Stimulated activated memory B cell treated with anti-CD40 and anti-IgM and Interleukin-4, amounts not matched to agents 10 μg/mL and 1 μg/mL and 100 μg/mL, for 72 hours (primary cell): ENCODE data around the gene ZNF275.
A peak's percentile ranks its signal among the peaks of the same experiment; 100 is the strongest.
"Not testable (repeated sequence)": the region's sequence is repeated elsewhere in the genome, so short reads cannot be mapped to it uniquely, and the experiment has no call there.

Experiments
- ATAC-seq: fragments of 150-1000 bp; cut with Tn5 transposase; 2 replicates; pipeline ENCODE4 v1.10.0; 2021
- H3K27ac Mint-ChIP-seq: one replicate; pipeline ENCODE4 v1.8.0; 2022; ENCODE audit warnings: mild to moderate bottlenecking, mixed read lengths
- H3K27me3 Mint-ChIP-seq: one replicate; pipeline ENCODE4 v1.8.0; 2022; ENCODE audit warnings: mixed read lengths
- H3K36me3 Mint-ChIP-seq: one replicate; pipeline ENCODE4 v1.8.0; 2022; ENCODE audit warnings: mixed read lengths
- H3K4me1 Mint-ChIP-seq: one replicate; pipeline ENCODE4 v1.8.0; 2022; ENCODE audit warnings: mixed read lengths
- H3K4me3 Mint-ChIP-seq: one replicate; pipeline ENCODE4 v1.8.0; 2022; ENCODE audit warnings: mild to moderate bottlenecking, moderate library complexity, mixed read lengths
- H3K9me3 Mint-ChIP-seq: one replicate; pipeline ENCODE4 v1.8.0; 2022; ENCODE audit warnings: mixed read lengths

ZNF275 gene

DNA sequence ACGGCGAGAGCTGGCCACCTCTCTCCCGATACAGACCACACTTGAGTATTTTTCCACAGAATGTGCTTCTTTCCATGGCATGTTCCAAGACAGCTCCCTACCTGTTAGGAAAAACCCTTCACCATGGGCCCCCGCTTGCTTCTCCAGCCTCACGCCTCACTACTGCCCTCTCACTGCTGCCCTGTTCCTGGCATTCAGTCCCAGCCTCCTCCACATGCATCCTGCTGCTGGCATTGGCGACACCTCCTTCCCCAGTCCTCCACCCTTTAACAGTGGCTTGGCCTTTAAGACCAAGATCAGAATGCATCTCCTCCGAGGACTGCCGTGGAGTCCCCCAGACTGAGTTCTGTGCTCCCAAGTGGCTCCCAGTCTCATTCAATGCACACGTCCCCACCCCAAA lies 23.1 kb upstream of the ZNF275 start:
- Mint-ChIP-seq H3K4me1 (no peaks in the 10 kb centered on the region), H3K27me3 (peaks cover 6% of the 10 kb centered on the region), H3K36me3 (no peaks in the 10 kb centered on the region), H3K4me3 (no peak overlapping the region), H3K9me3 (no peaks in the 10 kb centered on the region), H3K27ac (no peak overlapping the region)
- ATAC-seq = no peak

DNA sequence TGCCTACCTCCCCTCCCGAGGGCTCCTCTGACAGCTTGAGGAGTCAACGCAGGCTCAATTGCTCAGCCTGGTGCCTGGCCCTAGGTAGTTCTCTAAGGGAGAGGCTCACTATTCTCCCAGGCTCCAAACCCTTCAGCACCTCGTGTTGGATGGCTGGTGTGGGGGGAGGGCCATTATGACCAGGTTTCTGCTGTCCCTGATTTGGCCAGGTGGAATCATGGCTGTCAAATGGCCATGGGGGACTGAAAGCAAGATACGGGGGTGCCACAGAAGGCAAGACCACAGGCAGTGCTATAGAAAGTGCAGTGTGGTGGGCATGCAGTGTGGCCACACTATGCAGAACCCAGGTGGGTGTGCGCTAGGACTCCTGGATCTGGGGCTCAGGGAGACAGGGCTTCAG lies 21.9 kb upstream of the ZNF275 start:
- no peaks in the 10 kb centered on the region for H3K27me3 Mint-ChIP-seq
- no peak overlapping the region for H3K4me3 Mint-ChIP-seq
- H3K36me3 Mint-ChIP-seq = no peaks in the 10 kb centered on the region
- H3K9me3 Mint-ChIP-seq = no peaks in the 10 kb centered on the region
- H3K27ac Mint-ChIP-seq = no peak overlapping the region
- no peaks in the 10 kb centered on the region for H3K4me1 Mint-ChIP-seq
- no peak for ATAC-seq

DNA sequence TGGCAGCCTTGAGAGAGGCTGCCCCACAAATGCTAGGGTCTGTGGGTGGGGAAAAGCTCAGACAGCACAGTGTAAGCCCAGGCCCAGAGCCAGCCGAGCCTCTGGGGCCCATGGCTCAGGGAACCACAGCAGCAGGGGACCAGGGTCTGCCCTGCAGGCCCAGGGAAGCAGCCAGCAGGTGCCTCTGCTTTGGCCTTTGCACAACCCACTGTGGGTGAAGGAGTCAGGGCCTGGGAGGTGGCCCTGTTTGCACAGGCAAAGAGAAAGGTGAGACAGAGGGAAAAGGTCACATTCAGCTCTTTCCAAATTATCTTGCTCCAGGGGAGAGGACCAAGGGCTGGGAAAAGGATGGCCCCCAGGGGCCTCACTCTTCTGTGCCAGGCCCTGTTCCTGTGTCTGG lies 21.1 kb upstream of the ZNF275 start:
- Mint-ChIP-seq H3K36me3 (no peaks in the 10 kb centered on the region), H3K27me3 (no peaks in the 10 kb centered on the region), H3K9me3 (no peaks in the 10 kb centered on the region), H3K4me3 (no peak overlapping the region), H3K4me1 (no peaks in the 10 kb centered on the region), H3K27ac (no peak overlapping the region)
- no peak for ATAC-seq

DNA sequence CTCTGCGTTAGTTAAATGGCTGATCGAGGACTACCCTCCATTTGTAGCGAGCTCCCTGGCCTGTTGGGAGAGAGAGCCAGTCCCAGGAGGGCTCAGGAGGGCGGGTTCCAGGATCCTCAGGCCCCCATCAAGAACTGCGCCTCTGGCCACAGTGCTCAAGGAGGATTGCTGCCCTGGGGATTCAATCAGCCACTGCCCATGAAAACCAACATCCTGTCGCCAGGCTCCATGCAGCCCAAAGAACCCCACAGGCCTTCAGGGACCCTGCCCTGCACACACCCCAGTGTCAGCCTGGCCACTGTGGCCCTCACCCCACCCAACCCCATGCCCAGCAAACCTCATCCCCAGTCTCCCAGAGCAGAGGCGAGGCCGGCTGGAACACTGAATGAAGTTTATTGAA lies 16.6 kb upstream of the ZNF275 start:
- Mint-ChIP-seq H3K4me3 (no peak overlapping the region), H3K9me3 (no peaks in the 10 kb centered on the region), H3K27ac (no peak overlapping the region), H3K27me3 (peaks cover 11% of the 10 kb centered on the region), H3K4me1 (no peaks in the 10 kb centered on the region), H3K36me3 (no peaks in the 10 kb centered on the region)
- ATAC-seq = no peak

DNA sequence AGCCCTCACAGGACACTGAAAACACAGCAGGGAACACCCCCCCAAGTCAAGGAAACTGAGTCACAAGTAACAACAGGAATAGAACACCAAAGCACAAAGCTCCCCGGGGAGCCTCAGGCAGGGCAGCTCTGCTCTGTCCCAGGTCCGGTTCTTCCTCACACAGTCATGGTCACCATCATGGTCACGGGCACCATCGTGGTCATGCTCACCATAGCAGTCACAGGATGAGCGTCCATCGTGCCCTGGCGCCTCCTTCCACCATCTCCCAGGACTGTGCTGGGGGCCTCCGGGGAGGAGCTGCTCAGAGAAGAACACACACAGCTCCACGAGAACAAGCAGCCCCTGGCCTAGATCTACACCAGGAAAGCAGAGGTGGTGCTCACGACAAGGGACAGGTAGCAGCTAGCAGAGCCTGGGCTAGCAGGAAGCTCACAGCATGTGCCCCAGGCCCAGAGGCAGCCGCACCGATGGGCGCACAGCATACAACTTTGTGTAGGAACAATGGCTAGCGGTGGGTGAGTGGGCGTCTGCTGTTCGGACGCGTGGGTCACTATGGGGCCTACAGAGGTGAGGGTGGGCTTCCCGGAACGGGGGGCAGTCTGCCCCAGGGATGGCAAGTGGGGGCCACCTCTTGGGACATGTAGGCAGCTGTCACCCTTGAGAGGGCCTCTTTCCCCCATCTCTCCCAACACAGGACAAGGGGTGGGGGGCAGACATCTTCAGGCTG lies 15.8 kb upstream of the ZNF275 start:
- Mint-ChIP-seq H3K27ac (no peak overlapping the region), H3K9me3 (no peaks in the 10 kb centered on the region), H3K4me1 (no peaks in the 10 kb centered on the region), H3K36me3 (no peaks in the 10 kb centered on the region), H3K4me3 (no peak overlapping the region), H3K27me3 (peaks cover 11% of the 10 kb centered on the region)
- no peak for ATAC-seq

DNA sequence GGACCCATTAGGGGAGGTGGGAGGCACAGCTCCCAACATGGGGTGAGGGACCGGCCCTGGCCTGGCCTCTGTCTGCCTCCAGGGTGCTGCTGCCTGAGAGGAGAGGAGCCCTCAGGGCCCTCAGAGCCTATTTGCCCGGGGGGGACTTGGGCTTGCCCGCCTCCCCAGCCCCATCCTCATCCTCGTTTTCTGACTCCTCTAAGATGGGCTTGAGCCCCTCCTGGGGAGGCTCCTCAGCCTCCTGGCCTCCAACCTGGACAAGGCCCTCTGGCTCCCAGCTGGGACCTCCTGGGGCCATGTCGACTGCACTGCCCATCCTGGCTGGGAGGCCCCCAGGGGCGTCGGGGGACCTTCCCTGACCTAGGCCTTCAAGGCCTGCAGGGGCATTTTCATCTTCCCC lies 15.1 kb upstream of the ZNF275 start:
- Mint-ChIP-seq H3K9me3 (no peaks in the 10 kb centered on the region), H3K36me3 (no peaks in the 10 kb centered on the region), H3K4me3 (no peak overlapping the region), H3K27ac (no peak overlapping the region), H3K4me1 (no peaks in the 10 kb centered on the region), H3K27me3 (peaks cover 12% of the 10 kb centered on the region)
- no peak for ATAC-seq

DNA sequence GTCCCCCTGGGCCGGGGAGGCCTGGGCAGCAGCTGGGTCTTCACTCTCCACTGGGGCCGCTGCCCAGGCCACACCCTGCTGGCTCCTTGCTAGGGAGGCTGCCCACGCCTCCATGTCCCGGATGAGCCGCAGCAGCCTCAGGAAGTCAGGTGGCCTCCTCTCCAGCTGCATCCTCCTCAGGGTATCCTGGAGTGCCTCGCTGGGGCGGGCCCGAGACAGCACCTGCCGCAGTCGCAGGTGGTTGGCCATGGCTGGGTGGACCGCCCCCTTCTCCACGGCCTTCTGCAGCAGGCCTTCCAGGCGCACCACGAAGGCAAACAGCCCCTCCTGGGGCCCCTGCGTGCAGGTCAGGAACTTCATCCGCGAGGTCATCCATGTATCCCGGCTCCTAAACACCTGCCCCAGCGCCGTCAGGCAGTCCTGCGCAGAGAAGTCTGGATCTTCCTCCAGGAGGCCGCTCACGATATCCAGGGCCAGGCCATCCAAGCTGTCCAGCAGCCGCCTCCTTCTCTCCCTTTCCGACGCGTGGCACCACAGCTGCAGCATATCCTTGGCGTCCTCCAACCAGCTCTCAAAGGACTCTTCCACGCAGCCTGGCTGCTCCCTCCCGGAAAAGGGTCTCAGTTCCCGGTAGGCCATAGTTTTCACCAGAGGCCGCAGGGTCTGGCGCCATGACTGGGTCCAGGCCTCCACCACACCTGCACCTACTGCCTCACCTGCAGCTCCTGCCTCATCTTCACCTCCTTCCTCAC lies 14.5 kb upstream of the ZNF275 start:
- Mint-ChIP-seq H3K27ac (no peak overlapping the region), H3K27me3 (peaks cover 18% of the 10 kb centered on the region), H3K36me3 (no peaks in the 10 kb centered on the region), H3K4me1 (no peaks in the 10 kb centered on the region), H3K9me3 (no peaks in the 10 kb centered on the region), H3K4me3 (no peak overlapping the region)
- ATAC-seq = no peak

DNA sequence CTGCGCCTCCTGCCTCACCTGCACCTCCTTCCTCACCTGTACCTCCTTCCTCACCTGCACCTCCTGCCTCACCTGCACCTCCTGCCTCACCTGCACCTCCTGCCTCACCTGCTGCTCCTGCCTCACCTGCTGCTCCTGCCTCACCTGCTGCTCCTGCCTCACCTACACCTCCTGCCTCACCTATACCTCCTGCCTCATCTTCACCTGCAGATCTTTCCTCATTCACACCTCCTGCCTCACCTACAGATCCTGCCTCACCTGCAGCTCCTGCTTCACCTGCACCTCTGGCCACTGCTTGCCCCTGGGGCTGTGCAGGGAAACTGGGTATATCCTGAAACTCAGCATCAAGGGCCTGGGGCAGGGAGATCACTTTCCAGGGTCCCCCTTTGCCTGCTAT lies 13.9 kb upstream of the ZNF275 start:
- H3K4me3 Mint-ChIP-seq, H3K4me1 Mint-ChIP-seq, H3K36me3 Mint-ChIP-seq, H3K27ac Mint-ChIP-seq, H3K9me3 Mint-ChIP-seq, ATAC-seq: not testable (repeated sequence)
- H3K27me3 Mint-ChIP-seq = peaks cover 24% of the 10 kb centered on the region

DNA sequence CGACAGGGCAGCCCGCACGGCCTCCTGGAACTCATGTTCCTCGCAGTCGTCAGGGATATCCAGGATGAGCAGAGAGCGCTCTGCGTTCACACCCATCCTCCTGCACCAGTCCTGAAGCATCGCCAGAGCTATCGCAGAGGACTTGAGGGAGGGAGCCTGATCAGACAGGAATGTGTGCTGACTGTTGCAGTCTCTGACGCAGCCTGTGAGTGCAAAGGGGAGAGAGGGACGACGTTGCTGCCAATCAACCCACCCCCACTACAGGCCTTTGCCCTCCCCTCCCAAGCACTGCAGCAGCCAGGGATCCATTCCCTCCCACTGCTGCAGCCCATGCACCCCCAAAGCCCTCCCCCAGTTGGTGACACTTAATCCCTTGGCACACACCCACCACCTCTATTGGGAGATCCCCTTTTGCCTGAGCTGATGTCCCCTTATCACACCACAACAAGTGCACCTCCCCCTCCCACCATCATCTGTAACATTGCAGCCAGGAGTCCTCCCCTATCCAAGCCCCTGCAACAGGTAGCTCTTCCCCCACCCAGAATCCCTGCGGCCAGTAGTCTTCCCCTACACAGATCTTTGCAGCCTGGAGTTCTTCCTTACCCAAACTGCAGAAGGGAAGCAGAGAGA lies 13.3 kb upstream of the ZNF275 start:
- Mint-ChIP-seq H3K27me3 (peaks cover 30% of the 10 kb centered on the region), H3K27ac (no peak overlapping the region), H3K36me3 (no peaks in the 10 kb centered on the region), H3K4me1 (no peaks in the 10 kb centered on the region), H3K4me3 (no peak overlapping the region), H3K9me3 (no peaks in the 10 kb centered on the region)
- ATAC-seq = no peak

DNA sequence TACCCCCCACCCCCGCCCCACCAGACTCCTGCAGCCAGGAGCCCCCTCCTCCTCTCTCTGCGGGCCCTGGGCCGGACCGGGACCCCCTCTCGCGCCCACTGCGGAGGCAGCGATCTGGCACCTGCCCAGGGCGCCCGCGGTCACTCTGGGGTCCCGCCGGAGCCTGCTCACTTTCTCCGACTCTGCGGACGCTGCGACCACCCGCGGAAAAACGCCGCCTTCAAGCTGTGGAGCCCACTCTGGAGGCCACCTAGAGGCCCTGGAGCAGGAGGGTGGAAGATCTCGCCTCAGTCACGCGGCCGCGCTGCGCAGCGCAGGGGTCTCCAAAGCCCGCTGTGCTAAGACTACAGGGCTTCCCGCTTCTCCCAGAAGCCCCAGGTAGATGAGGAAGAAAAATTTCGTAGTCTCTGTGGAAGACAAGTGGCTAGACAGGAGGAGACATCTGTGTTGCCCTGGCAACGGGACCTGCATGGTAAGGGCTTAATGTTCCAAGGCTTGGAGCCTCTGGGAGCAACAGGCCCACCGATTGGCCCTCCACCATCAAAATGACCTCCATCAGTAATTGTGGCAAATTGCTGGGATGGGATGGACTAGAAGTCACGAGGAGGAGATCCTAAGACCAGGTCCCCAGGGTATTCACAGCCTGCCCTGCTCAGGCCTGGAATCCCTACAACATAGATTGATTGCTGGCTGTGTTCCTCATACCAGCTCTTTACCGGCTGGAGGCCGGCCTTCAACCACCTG lies 12.4 kb upstream of the ZNF275 start, which contains the start of gene PNMA6F:
Gene PNMA6F (minus strand): TSS at position 387 of the 744 bp plus-strand sequence. CDS start 1,093 bp downstream, outside the sequence.
- no peaks in the 10 kb centered on the region for H3K36me3 Mint-ChIP-seq

DNA sequence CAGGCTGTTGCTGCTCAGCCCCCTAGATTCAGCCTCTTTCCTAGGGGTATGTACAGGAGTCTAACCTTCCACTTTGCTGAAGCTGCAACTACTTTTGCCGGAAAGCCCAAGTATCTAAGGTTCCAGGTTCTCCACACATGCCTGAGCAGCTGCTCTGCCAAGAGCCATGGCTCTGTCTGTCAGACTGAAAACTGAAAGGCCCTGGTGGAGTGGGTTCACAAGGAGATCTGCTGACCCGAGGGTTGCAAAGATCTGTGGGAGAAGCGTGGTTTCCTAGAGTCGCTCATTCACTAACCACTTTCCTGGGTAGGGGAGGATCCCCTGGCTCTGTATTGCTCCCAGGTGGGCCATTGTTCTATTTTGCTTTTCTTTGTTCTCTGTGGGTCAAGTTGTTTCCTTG lies 6.4 kb upstream of the ZNF275 start:
- peaks cover 9% of the 10 kb centered on the region for H3K9me3 Mint-ChIP-seq
- ATAC-seq = no peak
- H3K4me3 Mint-ChIP-seq = no peak overlapping the region

More for the DNA sequence above, 12.4 kb upstream of the ZNF275 start, which contains the start of gene PNMA6F:
- ATAC-seq = no peak
- Mint-ChIP-seq H3K27ac (no peak within 1 kb of the TSS), H3K27me3 (peaks cover 39% of the 10 kb centered on the region), H3K9me3 (no peaks in the 10 kb centered on the region), H3K4me1 (no peaks in the 10 kb centered on the region), H3K4me3 (no peak within 1 kb of the TSS)

DNA sequence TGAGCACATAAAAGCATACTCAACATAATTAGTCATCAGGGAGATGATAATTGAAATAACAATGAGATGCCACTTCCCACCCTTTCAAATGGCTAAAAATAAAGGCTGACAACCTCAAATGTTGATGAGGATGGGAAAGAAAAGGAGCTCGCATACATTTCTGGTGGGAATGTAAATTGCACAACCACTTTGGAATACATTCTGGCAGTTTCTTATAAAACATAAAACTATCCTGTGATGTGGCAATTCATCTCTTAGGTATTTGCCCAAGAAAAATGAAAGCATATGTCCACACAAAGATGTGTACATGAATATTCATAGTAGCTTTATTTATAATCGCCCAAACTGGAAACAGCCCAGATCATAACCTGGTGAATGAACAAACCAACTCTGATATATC lies 687 bp upstream of the ZNF275 start:
- H3K4me3 Mint-ChIP-seq = peak overlapping the region; percentile 83
- no peak for ATAC-seq
- H3K27me3 Mint-ChIP-seq = no peaks in the 10 kb centered on the region
- H3K4me1 Mint-ChIP-seq = peaks cover 32% of the 10 kb centered on the region
- H3K36me3 Mint-ChIP-seq = peaks cover 11% of the 10 kb centered on the region
- H3K9me3 Mint-ChIP-seq = peaks cover 9% of the 10 kb centered on the region
- peak overlapping the region; percentile 77 for H3K27ac Mint-ChIP-seq

More for the DNA sequence above, 6.4 kb upstream of the ZNF275 start:
- peaks cover 4% of the 10 kb centered on the region for H3K4me1 Mint-ChIP-seq
- peaks cover 7% of the 10 kb centered on the region for H3K36me3 Mint-ChIP-seq
- H3K27ac Mint-ChIP-seq = no peak overlapping the region
- peaks cover 28% of the 10 kb centered on the region for H3K27me3 Mint-ChIP-seq

DNA sequence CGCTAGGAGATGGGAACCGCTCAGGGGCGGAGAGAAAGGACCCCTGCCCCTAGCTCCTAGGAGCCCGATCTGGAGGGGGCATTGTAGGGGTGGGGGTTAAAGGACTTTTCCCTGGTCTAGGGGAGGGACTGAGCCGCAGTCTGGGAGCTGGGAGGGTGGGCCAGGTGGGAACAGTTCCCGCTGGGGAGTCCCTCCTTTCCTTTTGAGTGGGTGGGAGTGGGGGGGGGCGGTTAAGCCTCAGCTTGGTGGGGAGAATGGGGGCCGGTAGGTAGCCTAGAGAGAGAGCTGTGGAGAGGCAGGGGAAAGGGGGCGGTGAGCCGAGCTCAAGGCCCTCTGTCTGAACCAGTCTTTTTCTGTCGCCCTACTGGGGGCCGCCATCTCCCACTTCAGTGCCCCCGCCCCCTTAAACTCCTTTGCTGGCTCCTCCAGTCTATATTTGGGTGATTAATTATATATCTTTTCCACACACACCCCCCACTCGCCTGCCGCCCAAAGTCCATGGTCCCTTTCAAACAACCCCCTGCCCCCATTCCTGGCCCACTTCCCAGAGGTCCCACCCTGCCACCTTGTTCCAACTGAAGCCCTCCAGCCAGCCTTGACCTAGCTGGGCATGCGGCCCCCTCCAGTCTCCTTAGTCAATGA lies 822 bp downstream of the ZNF275 start:
- Mint-ChIP-seq H3K27me3 (no peaks in the 10 kb centered on the region), H3K4me1 (peaks cover 38% of the 10 kb centered on the region), H3K4me3 (peak overlapping the region; percentile 83), H3K27ac (peak overlapping the region; percentile 77), H3K36me3 (peaks cover 16% of the 10 kb centered on the region), H3K9me3 (no peaks in the 10 kb centered on the region)
- no peak for ATAC-seq

DNA sequence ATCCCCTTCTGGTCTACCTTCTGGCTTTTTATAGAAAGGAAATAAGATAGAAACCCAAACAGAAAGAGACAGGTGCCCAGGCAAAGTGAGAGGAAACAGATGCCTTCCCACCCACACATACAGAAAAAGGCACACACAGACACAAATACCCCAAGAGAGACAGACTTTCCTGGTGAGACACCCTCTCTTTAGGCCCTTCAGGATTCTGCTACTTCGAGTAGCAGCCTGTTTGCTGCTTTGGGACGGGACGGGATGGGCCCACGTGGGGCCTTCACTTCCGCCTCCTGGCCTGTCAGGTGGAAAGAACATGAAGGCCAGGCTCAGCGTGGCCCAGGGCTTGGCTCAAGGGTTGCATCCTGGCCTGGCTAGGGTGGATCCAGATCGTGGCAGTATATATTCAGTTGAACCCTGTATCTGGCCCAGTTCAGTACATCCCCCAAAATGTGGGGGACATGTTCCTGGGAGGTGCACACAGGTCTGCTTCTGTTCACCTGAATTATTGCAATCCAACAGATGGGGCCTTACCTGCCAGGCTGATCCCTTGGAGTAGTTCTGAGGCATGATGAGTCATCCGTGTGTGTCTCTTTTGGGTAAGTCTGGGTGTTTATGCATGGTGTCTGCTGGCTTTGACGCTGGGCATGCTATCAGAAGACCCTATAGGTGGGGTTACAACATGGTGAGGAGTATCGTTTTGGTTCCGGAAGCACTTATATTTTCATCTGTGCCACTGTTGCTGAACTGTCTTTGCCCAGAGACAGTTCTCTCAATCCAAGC lies 2.4 kb downstream of the ZNF275 start:
- Mint-ChIP-seq H3K4me1 (peaks cover 38% of the 10 kb centered on the region), H3K4me3 (peak overlapping the region; percentile 55), H3K36me3 (peaks cover 31% of the 10 kb centered on the region), H3K27me3 (no peaks in the 10 kb centered on the region), H3K9me3 (peaks cover 3% of the 10 kb centered on the region), H3K27ac (peak overlapping the region; percentile 77)
- no peak for ATAC-seq
